Activated naive CD4-positive, alpha-beta T cell (primary cell): ENCODE measurements around the gene UGT1A9.

Source experiments
- DNase-seq, 4 experiments: peaks; one replicate each; lab custom pipeline; 2025; lab: John Stamatoyannopoulos, UW

UGT1A9 gene

DNA sequence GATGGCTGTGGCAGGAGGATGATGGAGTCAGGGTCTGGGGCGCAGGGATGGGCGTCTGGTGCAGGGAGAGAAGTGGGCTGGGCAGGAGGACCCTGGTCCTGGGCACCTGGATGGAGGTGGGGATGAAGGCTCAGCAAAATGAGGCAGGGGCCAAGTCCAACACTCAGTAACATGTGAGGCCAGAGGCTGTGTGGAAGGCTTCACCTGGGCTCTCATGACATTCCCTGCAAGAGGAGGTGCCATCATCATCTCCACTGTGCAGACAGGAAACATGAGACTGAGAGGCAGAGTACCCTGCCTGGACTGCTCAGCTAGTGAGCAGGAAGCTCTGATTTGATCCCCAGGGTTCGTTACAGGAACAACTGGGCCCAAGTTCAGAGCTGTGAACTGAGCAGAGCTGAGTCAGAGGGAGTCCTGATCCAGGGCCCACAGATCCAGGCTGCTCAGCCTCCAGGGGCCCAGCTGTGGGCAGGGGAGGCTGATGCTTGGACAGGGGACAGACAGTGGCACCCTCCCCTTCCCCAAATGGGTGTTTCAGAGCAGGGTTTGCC is 145.7 kb downstream of the UGT1A9 start:
- no peak for DNase-seq

DNA sequence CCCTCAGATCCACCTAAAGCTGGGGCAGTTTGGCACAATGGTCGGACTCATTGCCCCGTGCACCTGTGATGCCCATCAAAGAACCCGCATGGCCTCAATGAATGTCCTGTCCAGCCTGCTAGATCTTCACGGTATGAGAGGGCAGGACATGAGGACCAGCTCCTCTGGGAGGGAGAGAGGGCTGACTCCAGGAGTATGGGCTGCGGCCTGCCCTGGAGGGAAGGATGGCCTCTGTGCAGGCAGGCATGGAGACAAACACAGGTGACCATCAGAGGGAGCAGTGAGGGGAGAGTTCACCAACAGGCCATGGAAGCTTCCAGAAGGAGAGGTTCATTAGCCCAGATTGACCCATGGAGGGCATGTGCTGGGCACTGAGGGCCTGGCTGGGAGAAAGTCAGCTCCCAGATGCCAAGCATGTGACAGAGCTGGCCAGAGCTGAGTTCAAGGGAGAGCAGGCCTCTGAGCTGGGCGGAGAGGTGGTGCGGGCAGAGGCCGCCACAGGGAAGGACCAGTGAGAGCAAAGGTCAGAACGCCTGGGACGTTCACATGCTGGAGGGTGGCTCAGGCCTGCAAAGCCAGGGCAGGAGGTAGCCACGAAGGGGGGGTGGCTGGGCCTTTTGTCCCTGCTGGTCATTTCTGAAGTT is 146.4 kb downstream of the UGT1A9 start:
- DNase-seq: no peak

DNA sequence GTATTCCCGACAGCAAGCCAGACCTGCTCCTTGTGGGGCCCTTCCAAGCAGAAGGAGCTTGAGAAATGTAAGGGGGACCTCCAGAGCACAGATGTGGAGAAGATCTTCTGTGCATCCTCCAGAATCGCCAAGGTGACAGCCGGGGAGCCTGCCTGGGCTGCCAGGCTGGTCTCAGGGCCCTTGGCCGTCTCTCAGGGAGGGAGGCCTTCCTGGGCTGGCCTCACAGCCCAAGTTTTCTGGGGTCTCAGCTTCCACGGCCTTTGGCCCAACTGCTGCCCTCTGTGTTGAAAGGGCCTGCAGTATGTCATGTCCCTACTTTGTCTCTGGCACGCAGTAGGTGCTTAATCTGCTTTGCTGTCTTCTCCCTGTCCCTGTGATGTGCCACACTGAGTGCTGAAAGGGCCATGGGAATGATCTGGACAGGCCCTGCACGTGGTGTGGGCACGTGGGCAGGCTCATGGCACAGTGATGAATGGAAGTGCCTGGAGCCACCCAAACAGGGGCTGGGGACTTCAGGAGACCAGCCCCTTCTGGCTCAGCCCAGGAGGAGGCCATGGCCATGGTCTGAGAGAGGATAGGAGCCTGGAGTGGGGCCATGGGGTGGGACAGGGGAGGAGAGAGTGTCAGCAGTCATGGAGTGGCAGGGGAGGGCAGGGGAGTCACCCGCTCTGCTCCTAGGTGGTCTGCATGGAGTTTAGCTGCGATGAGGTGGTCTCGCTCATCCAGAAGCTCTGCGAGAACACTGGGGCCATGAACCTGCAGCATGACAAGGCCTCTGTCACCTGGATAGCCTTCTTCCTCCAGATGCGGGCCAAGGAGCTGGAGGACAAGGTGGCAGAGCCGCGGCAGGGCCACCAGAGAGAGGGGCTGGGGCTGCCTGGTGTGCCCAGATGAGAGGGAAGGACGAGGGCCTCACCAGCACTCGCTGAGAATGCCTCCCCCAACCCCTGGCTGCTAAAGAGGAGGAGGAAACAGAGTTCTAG is 147.2 kb downstream of the UGT1A9 start:
- DNase-seq: no peak

DNA sequence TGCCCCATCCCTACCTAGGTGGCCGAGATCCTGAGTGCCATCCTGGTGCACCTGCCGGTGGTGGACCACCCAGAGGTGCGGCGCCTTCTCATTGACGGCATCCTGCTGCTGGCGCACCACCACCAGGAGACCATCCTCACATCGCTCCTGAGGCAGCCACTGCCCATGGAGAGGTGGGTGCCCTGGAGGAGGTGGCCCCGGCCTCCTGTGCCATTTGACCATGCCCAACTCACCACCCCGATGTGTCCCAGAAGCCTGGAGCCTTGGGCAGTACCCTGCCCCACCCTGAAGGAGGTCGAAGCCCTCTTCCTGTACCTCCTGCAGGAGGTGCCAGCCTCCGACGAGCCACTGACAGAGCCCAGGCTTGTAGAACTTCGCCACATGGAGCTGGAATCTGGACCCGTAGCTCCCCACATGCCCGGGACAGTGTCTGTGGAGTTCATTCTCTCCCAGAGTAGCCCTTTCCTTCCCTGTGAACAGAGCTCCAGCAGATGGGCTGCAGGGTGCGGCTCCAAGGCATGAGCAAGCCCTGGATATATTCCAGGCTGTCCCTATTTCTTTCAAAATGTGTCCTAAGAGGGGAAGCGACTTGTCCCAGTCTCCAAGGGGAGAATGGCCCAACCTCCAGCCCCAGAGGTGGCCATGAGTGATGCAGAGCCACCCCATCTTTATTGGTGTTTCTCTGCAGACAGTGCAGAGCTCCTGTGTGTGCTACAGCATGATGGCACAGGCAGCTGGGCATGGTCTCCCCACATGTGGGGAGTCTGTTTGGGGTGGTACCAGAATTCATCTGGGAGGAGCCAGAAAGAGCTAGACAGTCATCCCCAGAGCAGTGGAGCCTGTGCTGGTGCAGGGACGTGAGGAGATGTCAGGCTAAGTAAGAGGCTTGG is 148.4 kb downstream of the UGT1A9 start:
- DNase-seq: no peak

DNA sequence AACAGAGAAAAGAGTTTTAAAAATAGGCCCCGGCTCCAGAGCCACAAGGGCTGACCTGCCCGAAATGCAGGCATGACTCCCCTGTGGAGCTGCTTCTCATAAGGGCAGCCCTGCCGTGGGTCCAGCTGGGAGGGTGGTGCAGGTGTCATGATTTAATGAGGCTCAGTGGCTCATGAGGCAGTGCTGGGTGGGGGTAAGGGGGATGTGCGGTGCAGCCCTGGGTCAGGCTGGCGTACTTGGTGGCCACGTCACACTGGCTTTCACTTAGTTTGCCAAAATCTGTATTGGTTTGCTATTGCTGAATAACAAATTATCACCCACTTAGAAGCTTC is 149.0 kb downstream of the UGT1A9 start:
- no peak for DNase-seq

DNA sequence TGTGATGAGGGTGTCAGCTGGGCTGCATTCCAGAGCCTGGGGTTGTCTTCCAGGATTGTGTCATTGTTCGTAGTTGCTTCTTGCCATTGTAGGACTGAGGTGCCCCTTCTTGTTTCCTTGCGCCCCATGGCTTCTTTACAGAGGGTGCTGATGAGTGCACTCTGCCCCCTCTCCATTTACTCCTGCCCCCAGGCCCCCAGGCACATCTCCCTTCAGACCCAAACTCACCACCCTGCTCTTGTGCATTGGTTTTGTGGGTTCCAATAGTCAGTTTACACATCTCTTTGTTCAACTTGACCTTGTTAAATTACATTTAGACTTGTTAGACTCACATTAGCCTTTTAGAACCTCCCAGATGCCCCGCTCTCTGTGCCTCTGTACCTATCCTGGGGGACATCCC is 149.5 kb downstream of the UGT1A9 start:
- DNase-seq: no peak

DNA sequence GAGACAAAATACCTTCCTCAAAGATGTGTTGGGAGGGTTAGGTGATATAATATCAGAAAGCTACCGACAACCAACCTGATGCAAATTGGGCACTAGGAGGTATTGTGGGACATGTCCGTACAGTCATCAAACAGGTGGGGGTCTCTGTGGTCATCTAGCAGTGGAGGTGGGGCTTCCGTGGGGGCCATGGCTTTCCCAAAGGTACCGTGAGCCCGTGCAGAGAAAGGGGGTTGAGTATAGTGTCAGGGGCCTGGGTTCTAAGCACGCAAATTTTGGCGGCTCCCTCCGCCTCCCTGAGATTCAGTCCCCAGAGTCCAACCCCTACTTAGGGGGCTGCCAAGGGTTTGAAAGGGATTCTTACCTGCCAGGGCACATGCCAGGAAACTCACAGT is 150.0 kb downstream of the UGT1A9 start:
- no peak for DNase-seq

DNA sequence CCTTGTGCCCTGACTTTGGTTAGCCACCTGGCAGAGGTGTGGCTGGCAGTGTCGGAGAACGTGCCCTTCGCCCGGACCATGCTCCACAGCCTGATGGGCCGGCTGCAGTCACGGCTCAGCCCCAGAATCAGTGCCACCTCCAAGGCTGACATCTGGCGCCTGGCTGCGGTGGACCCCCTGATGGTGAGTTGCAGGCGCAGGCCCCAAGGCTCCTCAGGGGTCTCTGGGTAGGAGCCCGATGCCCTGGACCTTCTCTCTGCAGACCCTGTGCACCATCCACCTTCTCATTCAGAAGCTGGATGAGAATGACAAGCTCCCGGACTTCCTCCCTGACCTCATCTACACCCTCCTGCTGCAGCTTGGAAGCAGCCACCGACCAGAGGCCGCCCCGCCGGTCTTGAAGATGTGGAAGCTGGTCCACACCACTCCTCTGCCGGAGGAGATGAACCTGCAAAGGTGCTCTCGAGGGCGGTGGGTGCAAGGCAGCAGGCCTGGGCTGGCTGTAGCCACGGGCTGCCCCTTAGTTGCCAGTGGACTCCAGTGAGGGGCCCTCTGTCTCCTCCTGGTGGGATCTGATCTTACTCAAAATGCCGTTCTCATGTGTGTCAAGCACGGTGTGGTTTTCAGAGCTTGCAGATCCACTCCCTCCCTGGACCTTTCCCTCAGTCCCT is 150.5 kb downstream of the UGT1A9 start:
- DNase-seq: no peak
